ENCODE data around the gene HSFX4.
A peak's percentile ranks its signal among the peaks of the same experiment; 100 is the strongest.
"Not testable (repeated sequence)": the region's sequence is repeated elsewhere in the genome, so short reads cannot be mapped to it uniquely, and the experiment has no call there.

The HSFX4 gene

DNA sequence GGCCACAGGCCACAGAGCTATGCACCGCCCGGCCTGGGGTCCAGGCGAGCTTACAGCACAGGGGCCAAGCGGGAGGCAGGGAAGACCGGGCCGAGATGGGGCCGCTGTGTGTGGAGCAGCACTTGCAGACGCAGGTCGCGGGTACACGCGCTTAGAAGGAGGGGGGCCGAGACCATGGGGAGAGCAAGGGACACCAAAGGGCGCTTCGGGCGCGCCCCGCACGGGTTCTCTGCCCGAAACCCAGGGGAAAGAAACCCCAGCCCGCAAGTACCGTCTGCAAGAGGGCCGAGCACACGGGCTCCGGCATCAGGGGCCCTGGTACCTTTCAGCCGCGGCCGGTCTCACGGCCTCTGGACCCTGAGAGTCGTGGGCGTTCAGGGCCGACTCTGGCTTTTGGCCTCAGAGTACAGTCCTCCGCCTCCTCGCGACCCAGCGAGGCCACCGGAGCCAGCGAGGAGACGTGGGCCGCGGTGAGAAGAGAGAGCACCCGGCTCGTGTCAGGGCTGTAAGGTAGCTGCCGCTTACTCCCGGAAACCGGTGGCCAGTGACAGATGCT lies 8.6 kb downstream of the HSFX4 start:
- DNase-seq (ENCODE audit: low read depth), result no peak

DNA sequence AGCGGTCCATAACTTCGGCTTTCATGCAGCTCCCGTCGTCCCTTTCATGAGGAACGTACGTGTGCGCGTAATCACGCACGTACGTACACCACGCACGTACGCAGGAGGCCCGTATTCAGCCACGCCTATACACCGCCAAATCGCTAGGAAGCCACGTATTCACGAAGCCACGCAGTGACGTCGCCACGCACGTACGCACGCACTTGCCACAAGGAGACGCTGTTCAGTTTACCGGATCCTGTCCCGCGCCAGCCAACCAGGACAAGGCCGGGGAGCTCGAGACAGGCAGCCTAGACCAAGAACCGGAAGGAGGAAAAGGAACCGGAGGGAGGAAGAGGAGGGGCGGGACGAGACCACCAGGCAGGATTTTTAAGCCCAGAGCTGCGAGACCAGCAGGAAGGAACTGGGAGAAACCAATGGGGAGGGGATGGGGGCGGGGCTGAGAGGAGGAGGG lies 9.1 kb downstream of the HSFX4 start, which contains the start of gene EOLA2:
EOLA2 (minus strand) TSS at position 65 of the 454 bp plus-strand sequence. CDS start 4,617 bp downstream, outside the sequence.
- peak; percentile 78 for DNase-seq (ENCODE audit: low read depth)

DNA sequence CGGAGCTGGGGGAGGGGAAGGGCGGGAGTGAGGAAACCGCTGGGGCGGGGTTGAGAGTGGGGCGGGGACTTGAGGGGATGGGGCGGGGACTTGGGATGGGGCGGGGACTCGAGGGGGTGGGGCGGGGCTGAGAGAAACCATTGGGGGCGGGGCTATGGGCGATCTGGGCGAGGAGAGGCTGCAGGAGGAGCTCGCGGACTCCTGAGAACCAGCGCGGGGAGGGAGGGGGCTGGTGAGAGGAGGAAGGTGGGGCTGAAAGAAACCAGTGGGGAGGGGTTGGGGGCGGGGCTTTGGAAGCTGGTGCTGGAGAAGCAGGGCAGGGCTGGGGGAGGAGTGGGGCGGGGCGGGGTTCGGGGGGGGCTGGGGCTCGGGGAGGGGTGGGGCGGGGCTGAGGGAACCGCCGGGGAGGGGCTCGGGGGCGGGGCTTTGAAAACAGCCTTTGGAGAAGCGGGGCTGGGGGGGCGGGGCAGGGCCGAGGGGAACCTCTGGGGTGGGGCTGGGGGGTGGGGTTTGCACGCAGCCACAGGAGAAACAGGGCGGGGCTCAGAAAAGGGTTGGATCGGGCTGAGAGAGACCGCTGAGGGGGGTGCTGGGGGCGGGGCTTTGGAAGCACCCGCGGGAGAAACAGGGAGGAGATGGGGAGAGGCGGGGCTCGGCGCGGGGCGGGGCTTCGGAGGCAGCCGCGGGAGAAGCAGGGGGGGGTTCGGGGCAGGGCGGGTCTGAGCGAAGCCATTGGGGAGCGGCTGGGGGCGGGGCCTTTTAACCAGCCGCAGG lies 9.7 kb downstream of the HSFX4 start:
- peak; percentile 71 for DNase-seq (ENCODE audit: low read depth)

DNA sequence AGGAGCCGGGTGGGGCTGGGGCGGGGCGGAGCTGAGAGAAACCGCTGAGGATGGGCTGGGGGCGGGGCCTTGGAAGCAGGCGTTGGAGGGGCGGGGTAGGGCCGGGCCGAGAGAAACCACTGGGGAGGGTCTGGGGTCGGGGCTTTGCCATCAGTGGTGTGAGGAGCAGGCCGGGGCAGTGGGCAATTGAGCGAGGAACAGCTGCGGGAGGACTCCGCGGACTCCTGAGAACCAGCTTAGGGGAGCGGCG lies 10.2 kb downstream of the HSFX4 start:
- no peak for DNase-seq (ENCODE audit: low read depth)

DNA sequence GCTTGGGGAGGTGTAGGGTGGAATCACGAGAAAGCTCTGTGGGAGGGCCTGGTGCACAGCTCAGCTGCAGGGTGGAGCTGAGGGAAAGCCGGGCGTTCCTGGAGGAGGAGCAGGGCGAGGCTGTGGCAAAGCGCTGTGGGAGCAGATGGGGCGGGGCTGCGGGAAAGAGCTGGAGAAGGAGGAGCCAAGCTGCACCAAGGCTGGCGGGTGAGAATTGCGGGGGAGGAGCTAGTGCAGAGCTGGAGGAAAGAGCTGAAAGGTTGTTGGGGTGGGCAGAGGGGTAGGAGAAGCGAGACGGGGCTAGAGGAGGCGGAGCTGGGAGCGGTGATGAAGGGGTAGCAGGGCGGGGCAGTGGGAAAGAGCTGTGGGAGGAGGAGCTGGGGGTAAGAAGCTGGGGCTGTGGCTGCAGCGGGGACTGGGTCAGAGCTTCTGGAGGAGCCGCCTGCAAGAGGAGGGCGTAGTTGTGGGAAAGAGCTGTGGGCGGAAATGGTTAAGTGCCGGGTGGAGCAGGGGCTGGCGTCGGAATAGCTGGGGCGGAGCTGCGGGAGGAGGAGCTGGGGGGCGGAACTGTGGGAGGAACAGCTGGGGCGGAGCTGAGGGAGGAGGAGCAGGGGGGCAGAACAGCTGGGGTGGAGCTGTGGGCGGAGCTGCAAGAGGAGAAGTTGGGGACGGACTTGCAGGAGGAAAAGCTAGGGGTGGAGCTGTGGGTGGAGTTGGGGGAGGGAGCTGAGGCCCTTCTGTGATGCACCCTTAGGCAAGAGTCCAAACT lies 10.7 kb downstream of the HSFX4 start:
- peak; percentile 77 for DNase-seq (ENCODE audit: low read depth)

DNA sequence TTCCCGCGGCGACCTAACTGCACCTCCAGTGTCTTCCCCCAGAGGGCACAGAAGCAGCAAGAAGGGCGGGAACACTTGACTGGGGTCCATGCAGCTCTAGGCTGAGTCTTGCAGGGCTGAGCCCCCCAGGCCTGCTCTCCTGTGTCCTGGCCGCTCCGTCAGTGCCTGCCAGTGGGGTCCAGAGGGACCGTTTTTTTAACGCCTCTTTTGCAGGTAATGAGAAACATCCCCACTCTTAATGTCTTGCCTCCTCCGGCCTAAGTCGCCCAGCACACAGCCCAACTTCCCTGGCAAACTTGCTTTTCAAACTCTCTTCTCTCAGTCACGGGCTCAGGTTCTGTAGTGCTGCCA lies 11.3 kb downstream of the HSFX4 start:
- DNase-seq (ENCODE audit: low read depth), result not testable (repeated sequence)

DNA sequence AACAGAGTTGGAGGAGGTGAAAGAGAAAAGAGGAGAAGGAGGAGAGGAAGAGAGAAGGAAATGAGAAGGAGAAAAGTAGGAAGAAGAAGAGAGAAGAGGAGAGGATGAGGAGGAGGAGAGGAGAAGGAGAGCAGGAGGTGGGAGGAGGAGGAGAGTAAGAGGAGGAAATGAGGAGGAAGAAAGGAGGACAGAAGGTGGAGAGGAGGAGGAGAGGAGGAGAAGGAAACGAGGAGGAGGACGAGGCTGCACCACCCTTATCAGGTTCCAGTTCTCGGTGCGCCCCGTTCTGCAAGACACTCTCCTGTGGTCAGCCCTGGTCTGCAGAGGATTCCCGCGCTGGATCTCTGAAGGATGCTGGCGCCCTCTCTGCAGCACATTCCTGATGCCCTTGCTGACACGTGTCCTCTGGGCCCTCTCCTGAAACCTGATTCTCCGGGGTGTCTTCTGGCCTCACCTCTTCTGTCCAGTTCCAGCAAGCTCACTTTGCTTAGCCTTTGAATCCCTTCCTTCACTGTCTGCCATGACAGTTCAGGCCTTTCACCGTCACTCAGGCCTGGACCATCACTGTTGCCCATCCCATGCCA lies 15.8 kb downstream of the HSFX4 start:
- not testable (repeated sequence) for DNase-seq (ENCODE audit: low read depth)

DNA sequence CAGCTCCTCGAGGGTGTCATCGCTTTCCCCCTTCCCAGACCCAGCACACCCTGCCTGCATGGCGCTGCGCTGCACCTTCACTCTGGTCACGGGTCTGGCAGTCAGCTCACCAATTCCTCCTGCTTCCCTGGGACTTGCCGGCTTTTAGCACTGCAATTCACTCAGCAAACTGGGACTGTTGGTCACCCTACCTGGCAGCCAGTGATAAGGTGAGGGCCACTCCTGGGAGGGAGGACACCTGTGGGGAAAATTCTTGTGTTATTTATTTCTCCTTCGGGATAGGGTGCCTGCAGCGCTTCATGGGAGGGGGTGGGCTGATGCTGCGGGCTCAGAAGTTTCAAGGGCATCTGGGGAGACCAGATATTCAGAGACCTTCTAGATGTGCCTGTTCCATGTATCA lies 16.4 kb downstream of the HSFX4 start:
- DNase-seq (ENCODE audit: low read depth), result not testable (repeated sequence)

DNA sequence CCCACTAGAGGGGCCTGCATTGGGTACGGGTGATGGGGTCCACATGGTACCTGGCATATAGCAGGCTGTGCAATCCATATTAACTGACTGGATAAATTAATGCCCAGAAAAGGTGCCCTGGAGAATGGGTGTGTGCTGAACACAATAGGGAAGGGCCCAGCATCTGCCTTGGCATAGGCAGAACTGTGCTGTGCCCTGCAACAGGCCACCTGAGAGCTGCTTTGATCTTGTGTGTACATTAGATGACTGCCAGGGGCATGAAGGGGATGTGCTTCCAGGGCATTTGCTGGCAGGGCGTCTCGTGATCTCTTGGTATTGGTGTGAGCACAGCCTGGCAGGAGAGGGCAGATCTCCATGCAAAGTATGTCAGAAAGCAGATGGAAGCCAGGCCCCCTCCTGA lies 17.6 kb downstream of the HSFX4 start:
- DNase-seq (ENCODE audit: low read depth), result not testable (repeated sequence)

DNA sequence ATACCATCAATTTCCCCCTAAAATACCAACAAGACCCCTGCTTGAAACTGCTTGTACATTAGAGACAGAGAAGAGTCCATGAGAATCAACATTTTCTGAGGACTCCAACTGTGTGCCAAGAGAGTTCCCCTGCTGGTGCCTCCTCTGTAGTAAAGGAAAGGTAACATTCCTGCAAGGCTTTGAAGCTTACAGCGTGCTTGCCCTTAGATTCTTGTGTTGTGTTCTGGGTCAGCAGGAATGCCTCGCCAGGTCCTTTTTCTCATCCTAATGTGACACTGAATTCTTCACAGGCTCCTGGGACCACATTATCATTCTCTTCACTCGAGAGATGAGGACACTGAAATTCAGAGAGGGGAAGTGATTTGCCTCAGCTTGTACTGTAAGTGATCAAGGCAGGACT lies 18.6 kb downstream of the HSFX4 start:
- DNase-seq (ENCODE audit: low read depth), result no peak

DNA sequence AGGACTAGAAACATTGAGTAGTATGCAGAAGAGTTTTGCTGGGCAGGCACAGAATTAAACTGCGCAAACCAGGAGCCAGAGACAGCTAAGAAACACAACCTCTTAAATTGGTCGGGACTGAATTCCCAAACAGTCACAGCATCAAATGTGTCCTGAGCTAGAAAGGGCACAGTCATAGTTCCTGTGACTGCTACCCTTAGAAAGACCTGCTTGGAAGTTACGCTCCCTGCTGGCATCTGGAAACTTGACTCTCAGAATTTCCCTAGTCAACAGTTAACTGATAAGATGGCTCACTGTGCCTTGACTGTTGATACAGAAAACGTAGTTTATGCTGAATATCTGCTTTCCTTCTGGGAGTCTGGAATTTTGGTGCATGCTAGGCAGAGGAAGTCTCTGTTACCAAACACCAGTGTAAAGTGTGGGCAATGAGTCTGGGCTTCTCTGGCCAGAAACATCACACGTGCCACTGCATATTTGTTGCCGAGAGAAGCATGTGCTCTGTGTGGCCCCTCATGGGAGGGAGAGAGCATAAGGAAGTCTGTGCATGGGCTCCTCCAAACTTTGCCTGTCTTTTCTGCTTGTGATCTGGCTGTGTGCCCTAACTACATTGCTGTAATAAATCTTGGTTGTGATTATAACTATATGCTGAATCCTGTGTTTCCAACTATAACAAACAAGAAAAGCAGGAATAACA lies 20.5 kb downstream of the HSFX4 start:
- DNase-seq (ENCODE audit: low read depth), result no peak

DNA sequence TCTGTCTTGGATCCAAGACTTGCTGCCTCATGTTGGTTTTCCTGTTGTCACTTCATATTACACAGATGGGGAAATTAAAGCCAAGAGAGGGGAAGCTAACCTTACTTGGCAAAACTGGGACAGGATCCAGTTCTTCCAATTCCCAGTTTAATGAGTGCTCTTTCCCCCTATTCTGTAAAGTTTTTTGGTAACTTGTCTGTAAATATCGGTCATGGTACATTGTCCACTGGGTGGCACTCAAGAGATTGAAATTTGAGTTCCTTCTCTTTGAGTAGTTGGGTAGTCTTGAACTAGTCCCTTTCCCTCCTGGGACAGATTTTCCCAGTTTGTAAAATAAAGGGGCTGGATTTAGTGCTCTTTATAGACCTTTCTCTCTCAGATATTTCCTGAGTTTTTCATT lies 21.3 kb downstream of the HSFX4 start:
- no peak for DNase-seq (ENCODE audit: low read depth)

DNA sequence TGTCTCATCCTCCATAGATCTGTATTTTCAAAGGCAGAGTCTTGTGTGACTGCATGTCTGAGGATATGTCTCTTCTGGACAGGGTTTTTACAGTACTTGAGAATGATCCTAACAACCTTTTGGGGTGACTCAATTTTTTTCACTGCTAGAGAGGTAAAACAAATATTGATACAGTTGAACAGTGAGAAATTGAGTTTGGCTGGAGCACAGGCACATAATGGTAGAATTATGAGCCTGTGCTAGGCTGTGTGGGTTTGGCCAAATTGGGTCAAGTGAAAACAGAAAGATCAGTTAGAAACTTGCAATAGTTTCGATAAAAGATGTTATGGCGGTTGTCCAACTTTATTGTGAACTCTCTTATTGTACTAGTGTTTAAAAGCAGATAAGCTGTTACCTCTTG lies 32.2 kb downstream of the HSFX4 start:
- no peak for DNase-seq (ENCODE audit: low read depth)

DNA sequence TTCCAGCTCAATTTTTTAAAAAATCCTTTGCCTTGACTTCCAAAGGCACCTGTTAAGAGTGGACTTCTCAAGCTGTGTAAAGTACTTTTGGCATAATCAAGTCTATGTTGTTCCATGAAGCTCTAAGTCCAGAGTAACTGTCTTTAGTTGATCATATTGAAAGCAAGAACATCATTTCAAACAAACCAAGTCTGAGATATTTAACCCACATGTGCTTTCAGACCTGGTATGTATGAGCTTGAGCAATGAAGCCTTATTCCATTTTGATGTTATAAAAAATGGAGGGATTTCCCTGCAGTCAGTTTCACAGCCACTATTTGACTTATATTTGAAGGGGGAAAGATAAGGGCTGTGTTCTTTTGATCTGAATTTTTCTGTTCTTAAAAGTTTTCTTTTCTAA lies 32.6 kb downstream of the HSFX4 start:
- DNase-seq (ENCODE audit: low read depth), result no peak

DNA sequence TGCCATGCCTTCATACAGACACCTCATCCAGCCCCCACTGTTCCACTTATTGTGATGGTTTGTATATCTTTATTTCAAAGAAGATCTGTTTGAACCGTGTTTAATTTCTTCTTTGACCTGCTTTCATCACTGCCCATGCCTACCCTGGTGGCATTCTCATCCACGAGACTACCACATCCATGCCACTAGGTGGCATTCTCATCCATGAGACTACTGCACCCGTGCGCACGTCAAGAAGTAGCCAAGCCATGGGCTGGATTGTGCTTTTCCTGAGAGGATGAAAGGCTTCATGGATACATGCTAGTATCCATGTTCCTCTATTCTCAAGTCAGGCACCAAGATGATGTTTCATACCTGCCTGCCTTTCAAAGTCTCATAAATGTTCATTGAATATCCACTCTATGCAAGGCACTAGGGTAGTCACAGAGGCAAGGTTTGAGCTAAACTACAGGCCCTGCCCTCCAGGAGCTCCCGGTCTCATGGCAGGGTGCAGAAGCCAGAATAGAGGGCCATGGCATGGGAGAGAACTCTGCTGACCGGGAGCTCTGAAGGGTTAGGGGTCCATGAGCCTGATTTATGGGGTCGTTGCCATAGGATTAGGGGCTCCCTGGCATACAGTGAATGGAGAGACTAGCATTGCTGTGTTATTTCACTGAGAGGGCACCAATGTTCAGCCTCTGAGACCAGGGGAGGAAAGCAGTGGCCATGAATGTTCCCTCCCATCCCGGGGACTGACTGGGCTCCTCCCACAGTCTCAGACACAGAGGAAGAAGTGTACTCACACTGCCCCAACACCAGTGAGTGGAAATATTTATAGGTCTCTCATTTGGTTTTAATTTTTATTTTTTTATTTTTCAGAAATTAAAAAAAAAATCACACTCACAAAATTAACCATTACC lies 33.7 kb downstream of the HSFX4 start:
- no peak for DNase-seq (ENCODE audit: low read depth)

DNA sequence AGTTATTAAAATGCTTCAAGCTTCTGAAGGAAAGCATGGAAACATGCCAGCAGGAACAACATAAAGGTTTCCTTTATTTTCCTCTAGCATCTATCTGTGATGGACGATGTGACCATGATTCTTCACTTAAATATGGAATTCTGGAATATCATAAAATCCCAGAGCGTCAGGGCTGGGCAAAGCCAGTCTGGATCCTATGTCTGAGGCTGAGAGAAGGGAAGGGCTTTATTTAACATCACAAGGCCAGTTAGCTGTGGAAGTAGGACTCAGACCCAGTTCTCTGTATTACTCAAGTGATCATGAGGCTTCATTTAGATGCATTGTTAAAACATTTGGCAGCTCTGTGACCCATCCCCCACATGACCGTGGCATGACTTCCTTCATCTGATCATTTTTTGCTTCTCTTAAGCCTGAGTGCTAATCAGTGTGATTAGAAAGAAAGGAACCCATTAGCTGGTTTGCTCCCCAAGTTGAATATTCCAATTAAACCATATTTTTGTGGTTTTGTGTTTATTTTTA lies 49.8 kb downstream of the HSFX4 start:
- no peak for DNase-seq (ENCODE audit: low read depth)

All from stimulated activated CD8-positive, alpha-beta memory T cell treated with anti-CD3 and anti-CD28 coated beads, Interleukin-15, amount 100 ng/mL, for 1 hour (primary cell).